ENCODE data around the gene PROCR.
"Not testable (repeated sequence)": the region's sequence is repeated elsewhere in the genome, so short reads cannot be mapped to it uniquely, and the experiment has no call there.

PROCR gene

GRCh38 chr20:35200267-35200666, 28.4 kb downstream of the PROCR start:
- no peak for ATAC-seq
- TF ChIP-seq BACH2 (CRISPR knock-in tag; IDR thresholded peaks at IDR 0.05; ENCODE audit: borderline replicate concordance) = no peak
- TF ChIP-seq TCF4 (CRISPR knock-in tag; IDR thresholded peaks at IDR 0.05; ENCODE audit: borderline replicate concordance) = no peak
- no peak for TF ChIP-seq PPARA (CRISPR knock-in tag; IDR thresholded peaks at IDR 0.05; ENCODE audit: borderline replicate concordance)
- TF ChIP-seq ESRRG (CRISPR knock-in tag; IDR thresholded peaks at IDR 0.05) = no peak
- TF ChIP-seq PATZ1 (CRISPR knock-in tag; IDR thresholded peaks at IDR 0.05; ENCODE audit: borderline replicate concordance) = no peak
- TF ChIP-seq CSDC2 (CRISPR knock-in tag; IDR thresholded peaks at IDR 0.05) = no peak
- no peak for TF ChIP-seq TOX (CRISPR knock-in tag; IDR thresholded peaks at IDR 0.05; ENCODE audit: borderline replicate concordance)
- no peak for TF ChIP-seq RARB (CRISPR knock-in tag; IDR thresholded peaks at IDR 0.05)
- no peak for TF ChIP-seq CSRNP3 (CRISPR knock-in tag; IDR thresholded peaks at IDR 0.05)

- ATAC-seq = not testable (repeated sequence)
Measured at GRCh38 chr20:35201467-35201866, 29.6 kb downstream of the PROCR start.

- TF ChIP-seq ESRRG (CRISPR knock-in tag; IDR thresholded peaks at IDR 0.05) (no peak), ZNF8 (CRISPR knock-in tag; IDR thresholded peaks at IDR 0.05) (peak; percentile 91)
- no peak for ATAC-seq
Measured at GRCh38 chr20:35206802-35207201, 34.9 kb downstream of the PROCR start.

GRCh38 chr20:35207950-35208611, 36.2 kb downstream of the PROCR start:
- TF ChIP-seq PPARA (CRISPR knock-in tag; IDR thresholded peaks at IDR 0.05; ENCODE audit: borderline replicate concordance) (no peak), ZNF8 (CRISPR knock-in tag; IDR thresholded peaks at IDR 0.05) (no peak), TSHZ2 (CRISPR knock-in tag; IDR thresholded peaks at IDR 0.05) (no peak), PATZ1 (CRISPR knock-in tag; IDR thresholded peaks at IDR 0.05; ENCODE audit: borderline replicate concordance) (no peak)
- peak; percentile 100 for ATAC-seq

GRCh38 chr20:35215066-35215956, 43.4 kb downstream of the PROCR start:
- ATAC-seq = no peak; the same call in 1 of the 3 replicates
- TF ChIP-seq ARNTL (CRISPR knock-in tag; IDR thresholded peaks at IDR 0.05; ENCODE audit: borderline replicate concordance, low read depth) = no peak
- no peak for TF ChIP-seq RARB (CRISPR knock-in tag; IDR thresholded peaks at IDR 0.05)
- no peak for TF ChIP-seq ISL1 (CRISPR knock-in tag; IDR thresholded peaks at IDR 0.05)
- no peak for TF ChIP-seq ZNF70 (CRISPR knock-in tag; IDR thresholded peaks at IDR 0.05)
- TF ChIP-seq ZFP3 (CRISPR knock-in tag; IDR thresholded peaks at IDR 0.05) = no peak
- TF ChIP-seq TOX (CRISPR knock-in tag; IDR thresholded peaks at IDR 0.05; ENCODE audit: borderline replicate concordance) = no peak
- no peak for TF ChIP-seq CSRNP3 (CRISPR knock-in tag; IDR thresholded peaks at IDR 0.05)
- TF ChIP-seq TSHZ2 (CRISPR knock-in tag; IDR thresholded peaks at IDR 0.05) = no peak
- no peak for TF ChIP-seq CREB5 (CRISPR knock-in tag; IDR thresholded peaks at IDR 0.05; ENCODE audit: low read depth)
